ENCODE results near the gene BEAN1.

BEAN1 gene

DNA sequence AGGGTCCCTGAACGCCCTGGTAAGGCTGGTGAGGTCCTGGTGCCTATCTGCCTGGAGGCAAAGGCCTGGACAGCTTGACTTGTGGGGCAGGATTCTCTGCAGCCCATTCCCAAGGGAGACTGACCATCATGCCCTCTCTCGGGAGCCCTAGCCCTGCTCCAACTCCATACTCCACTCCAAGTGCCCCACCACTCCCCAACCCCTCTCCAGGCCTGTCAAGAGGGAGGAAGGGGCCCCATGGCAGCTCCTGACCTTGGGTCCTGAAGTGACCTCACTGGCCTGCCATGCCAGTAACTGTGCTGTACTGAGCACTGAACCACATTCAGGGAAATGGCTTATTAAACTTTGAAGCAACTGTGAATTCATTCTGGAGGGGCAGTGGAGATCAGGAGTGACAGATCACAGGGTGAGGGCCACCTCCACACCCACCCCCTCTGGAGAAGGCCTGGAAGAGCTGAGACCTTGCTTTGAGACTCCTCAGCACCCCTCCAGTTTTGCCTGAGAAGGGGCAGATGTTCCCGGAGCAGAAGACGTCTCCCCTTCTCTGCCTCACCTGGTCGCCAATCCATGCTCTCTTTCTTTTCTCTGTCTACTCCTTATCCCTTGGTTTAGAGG, 23.5 kb upstream of the BEAN1 start (continued):
- TF ChIP-seq HOXC10 (CRISPR knock-in tag; IDR thresholded peaks at IDR 0.05) = no peak
- TF ChIP-seq WT1 (tag by site-specific recombination; IDR thresholded peaks at IDR 0.05) = no peak

DNA sequence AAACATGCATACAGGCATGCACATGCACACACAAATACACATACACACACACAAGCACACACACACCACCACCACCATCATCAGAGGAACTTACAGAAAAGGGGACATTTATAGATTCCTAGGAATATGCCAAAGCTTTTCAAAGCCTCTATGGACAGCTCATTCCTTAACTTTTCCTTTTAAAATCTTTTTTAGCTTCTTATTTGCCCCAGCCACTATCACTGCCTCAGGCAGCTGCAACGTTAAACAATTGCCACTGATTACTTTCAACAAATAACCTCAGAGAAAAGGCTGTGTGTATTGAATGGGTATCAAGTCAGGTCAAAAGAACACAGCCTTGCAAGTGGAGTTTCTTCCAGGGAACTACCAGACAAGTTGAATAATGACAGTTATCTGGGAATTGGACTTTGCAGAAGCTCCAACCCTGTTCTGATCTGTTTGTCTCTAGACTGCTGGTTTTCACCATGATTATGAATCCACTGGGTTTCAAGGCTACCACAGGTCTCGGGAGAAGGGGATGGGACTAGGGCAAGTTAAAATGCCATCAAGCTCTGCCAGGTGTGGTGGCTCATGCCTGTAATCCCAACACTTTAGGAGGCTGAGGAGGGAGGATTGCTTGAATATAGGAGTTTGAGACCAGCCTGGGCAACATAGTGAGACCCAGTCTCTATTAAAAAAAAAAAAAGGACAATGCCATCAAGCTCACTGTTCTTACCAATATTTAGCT, 21.9 kb upstream of the BEAN1 start:
- no peaks in the 10 kb centered on the region for H3K36me3 ChIP-seq (ENCODE audit: control insufficient read depth in 2 of 2, insufficient read depth in 1 of 2, low read length in 2 of 2)
- POLR2A ChIA-PET = no interaction called here
- TF ChIP-seq ZNF169 (tag by site-specific recombination; IDR thresholded peaks at IDR 0.05) (no peak), ZNF792 (tag by site-specific recombination; IDR thresholded peaks at IDR 0.05) (no peak), REPIN1 (tag by site-specific recombination; IDR thresholded peaks at IDR 0.05; ENCODE audit: low read depth) (no peak), ZNF558 (tag by site-specific recombination; IDR thresholded peaks at IDR 0.05) (no peak), MYNN (tag by site-specific recombination; IDR thresholded peaks at IDR 0.05; ENCODE audit: borderline replicate concordance) (no peak), ZNF335 (tag by site-specific recombination; conservative IDR thresholded peaks at IDR 0.05) (no peak), SCRT1 (tag by site-specific recombination; IDR thresholded peaks at IDR 0.05; ENCODE audit: borderline replicate concordance) (no peak), ZNF223 (tag by site-specific recombination; IDR thresholded peaks at IDR 0.05) (no peak), ZNF202 (tag by site-specific recombination; IDR thresholded peaks at IDR 0.05; ENCODE audit: borderline replicate concordance) (no peak), GFI1B (tag by site-specific recombination; IDR thresholded peaks at IDR 0.05) (no peak), ZNF518A (tag by site-specific recombination; conservative IDR thresholded peaks at IDR 0.05; ENCODE audit: low read depth) (no peak), ZNF596 (tag by site-specific recombination; IDR thresholded peaks at IDR 0.05) (no peak), ZNF843 (tag by site-specific recombination; IDR thresholded peaks at IDR 0.05) (no peak), ZNF664 (tag by site-specific recombination; IDR thresholded peaks at IDR 0.05) (no peak), SETDB1 (IDR thresholded peaks at IDR 0.05; ENCODE audit: insufficient read length, low read length) (no peak), ZNF768 (tag by site-specific recombination; IDR thresholded peaks at IDR 0.05) (no peak)

More for the DNA sequence above, 21.9 kb upstream of the BEAN1 start:
- Histone ChIP-seq H3K4me3 (ENCODE audit: low read depth, low read length) (no peak overlapping the region), H3K9me3 (ENCODE audit: control insufficient read depth, insufficient read depth, low read depth, low read length) (no peaks in the 10 kb centered on the region), H3K27ac (ENCODE audit: extremely low read depth, low read depth, low read length) (no peak overlapping the region), H3K4me1 (ENCODE audit: control insufficient read depth, insufficient read depth, low read length) (peaks cover 2% of the 10 kb centered on the region)
- CTCF ChIA-PET = interaction anchor here (0.5 to 4.5 kb wide), 26 partner anchors 10 to 463 kb away, joined by 3 to 55 read pairs (median 6); partner anchors contain the start of gene CKLF

Data from HEK293 (cell line).